ENCODE results near the gene DDX54. TPM values are rescaled to one million over a fixed set of nuclear protein-coding genes. Genes with fewer than 3 reads are reported as not detected.

DDX54 gene
- total RNA-seq, 1 experiment from 2014 or later: 101 TPM

- ChIA-PET POLR2A (no interaction called here), CTCF (no interaction called here)
- no peaks in the 10 kb centered on the region for H3K27me3 ChIP-seq (ENCODE audit: control insufficient read depth, insufficient read depth, low read length)
- BruUV-seq (replicated peaks): no TSS peak
- peak overlapping the region; percentile 70 for H3K27ac ChIP-seq (ENCODE audit: low read length)
- intact Hi-C loops (cut with micrococcal nuclease; ENCODE audit: unreplicated experiment): no loop called here
- TF ChIP-seq REST (IDR thresholded peaks at IDR 0.05; ENCODE audit: insufficient read depth in 1 of 2, low read depth in 2 of 2, low read length in 1 of 2) (no peak), SIN3A (IDR thresholded peaks at IDR 0.05; ENCODE audit: borderline replicate concordance, insufficient read depth, low read depth, low read length) (no peak), TCF7L2 (IDR thresholded peaks at IDR 0.05; ENCODE audit: low read depth, low read length) (no peak; the same call in 1 of the 2 replicates), CTCF (IDR thresholded peaks at IDR 0.05) (no peak), POLR2AphosphoS5 (IDR thresholded peaks at IDR 0.05; ENCODE audit: low read depth, low read length) (peak; percentile 54; the same call in 1 of the 2 replicates)
- H3K9me3 ChIP-seq (ENCODE audit: control insufficient read depth, insufficient read depth, low read depth, low read length): no peaks in the 10 kb centered on the region
- no peaks in the 10 kb centered on the region for H3K36me3 ChIP-seq (ENCODE audit: control insufficient read depth, insufficient read depth, low read length)
- DNase-seq (ENCODE audit: low read depth, low spot score) (no peak), ATAC-seq (peak; percentile 90)
- no peak overlapping the region for H3K4me3 ChIP-seq (ENCODE audit: low read depth in 2 of 2, low read length in 2 of 2)
- in situ Hi-C loops (cut with HindIII; ENCODE audit: low pct_unique_long_range_greater_than_20kb, low sequenced_read_pairs): no loop called here
- H3K4me1 ChIP-seq (ENCODE audit: control insufficient read depth, insufficient read depth, low read length): peaks cover 17% of the 10 kb centered on the region
Measured at GRCh38 chr12:113214895-113215400, 29.7 kb upstream of the DDX54 start.

GRCh38 chr12:113211160-113211559, 25.9 kb upstream of the DDX54 start:
- Histone ChIP-seq H3K4me1 (ENCODE audit: control insufficient read depth, insufficient read depth, low read length) (peaks cover 17% of the 10 kb centered on the region), H3K27ac (ENCODE audit: low read length) (no peak overlapping the region), H3K36me3 (ENCODE audit: control insufficient read depth, insufficient read depth, low read length) (no peaks in the 10 kb centered on the region), H3K27me3 (ENCODE audit: control insufficient read depth, insufficient read depth, low read length) (no peaks in the 10 kb centered on the region), H3K9me3 (ENCODE audit: control insufficient read depth, insufficient read depth, low read depth, low read length) (no peaks in the 10 kb centered on the region), H3K4me3 (ENCODE audit: low read depth in 2 of 2, low read length in 2 of 2) (no peak overlapping the region)
- TF ChIP-seq TCF7L2 (IDR thresholded peaks at IDR 0.05; ENCODE audit: low read depth, low read length) (no peak), SIN3A (IDR thresholded peaks at IDR 0.05; ENCODE audit: borderline replicate concordance, insufficient read depth, low read depth, low read length) (no peak), POLR2AphosphoS5 (IDR thresholded peaks at IDR 0.05; ENCODE audit: low read depth, low read length) (no peak), REST (IDR thresholded peaks at IDR 0.05; ENCODE audit: insufficient read depth in 1 of 2, low read depth in 2 of 2, low read length in 1 of 2) (no peak), CTCF (IDR thresholded peaks at IDR 0.05) (no peak)
- no peak for DNase-seq (ENCODE audit: low read depth, low spot score)
- CTCF ChIA-PET: no interaction called here
- intact Hi-C loops (cut with micrococcal nuclease; ENCODE audit: unreplicated experiment) (no loop called here), in situ Hi-C loops (cut with HindIII; ENCODE audit: low pct_unique_long_range_greater_than_20kb, low sequenced_read_pairs) (no loop called here)
- no peak for ATAC-seq
- no TSS peak for BruUV-seq (replicated peaks)
- POLR2A ChIA-PET: interaction anchor here (1.1 kb wide), 1 partner anchor 11 kb away, joined by 9 read pairs; no protein-coding TSS in a partner anchor
